ENCODE measurements around the gene KATNB1.

DNA sequence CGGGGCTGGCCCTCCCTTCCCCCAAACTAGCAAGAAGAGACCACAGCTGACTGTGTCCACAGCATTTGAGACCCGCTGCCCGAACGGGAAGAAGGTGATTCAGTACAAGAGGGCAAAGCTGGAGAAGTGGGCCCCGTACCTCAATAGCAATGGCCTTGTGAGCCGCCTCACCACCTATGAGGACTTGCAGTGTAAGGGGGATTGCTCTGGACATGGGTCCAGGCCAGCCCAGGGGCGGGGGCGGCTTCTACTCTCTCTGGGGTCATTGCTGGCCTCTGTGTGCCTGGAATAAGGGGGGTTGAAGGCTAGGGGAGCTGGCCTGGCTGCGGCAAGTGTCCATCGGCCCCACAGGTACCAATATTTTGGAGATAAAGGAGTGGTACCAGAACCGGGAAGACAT lies 12.9 kb upstream of the KATNB1 start:
- TF ChIP-seq, protein P1, sequence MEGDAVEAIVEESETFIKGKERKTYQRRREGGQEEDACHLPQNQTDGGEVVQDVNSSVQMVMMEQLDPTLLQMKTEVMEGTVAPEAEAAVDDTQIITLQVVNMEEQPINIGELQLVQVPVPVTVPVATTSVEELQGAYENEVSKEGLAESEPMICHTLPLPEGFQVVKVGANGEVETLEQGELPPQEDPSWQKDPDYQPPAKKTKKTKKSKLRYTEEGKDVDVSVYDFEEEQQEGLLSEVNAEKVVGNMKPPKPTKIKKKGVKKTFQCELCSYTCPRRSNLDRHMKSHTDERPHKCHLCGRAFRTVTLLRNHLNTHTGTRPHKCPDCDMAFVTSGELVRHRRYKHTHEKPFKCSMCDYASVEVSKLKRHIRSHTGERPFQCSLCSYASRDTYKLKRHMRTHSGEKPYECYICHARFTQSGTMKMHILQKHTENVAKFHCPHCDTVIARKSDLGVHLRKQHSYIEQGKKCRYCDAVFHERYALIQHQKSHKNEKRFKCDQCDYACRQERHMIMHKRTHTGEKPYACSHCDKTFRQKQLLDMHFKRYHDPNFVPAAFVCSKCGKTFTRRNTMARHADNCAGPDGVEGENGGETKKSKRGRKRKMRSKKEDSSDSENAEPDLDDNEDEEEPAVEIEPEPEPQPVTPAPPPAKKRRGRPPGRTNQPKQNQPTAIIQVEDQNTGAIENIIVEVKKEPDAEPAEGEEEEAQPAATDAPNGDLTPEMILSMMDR (IDR thresholded peaks at IDR 0.05; ENCODE audit: borderline replicate concordance, extremely low read depth, low read length, poor library complexity, severe bottlenecking) = no peak
- no peak for TF ChIP-seq EZH2 (IDR thresholded peaks at IDR 0.05; ENCODE audit: borderline replicate concordance, low read depth, low read length, severe bottlenecking)

Data from DND-41 (cell line).